PC-3 (cell line): ENCODE data around the gene C19orf25.

Source experiments
- EZH2 ChIP-seq: fragments of 300-600 bp; sonication (generic); IDR thresholded peaks from one replicate; pipeline ENCODE4 v1.6.1; 2017; ENCODE audit warnings: antibody characterized with exemption, mild to moderate bottlenecking, low read length; ENCODE audit not compliant: unreplicated experiment
- EZH2phosphoT487 ChIP-seq: fragments of 300-600 bp; sonication (generic); IDR thresholded peaks from 2 replicates; pipeline ENCODE4 v1.6.1; 2018; ENCODE audit warnings: mild to moderate bottlenecking, antibody characterized with exemption, low read length, borderline replicate concordance
- TF ChIP-seq, protein P1 (sequence below): fragments of 300-600 bp; sonication (generic); conservative IDR thresholded peaks from 2 replicates; pipeline ENCODE4 v1.5.1; 2017; ENCODE audit warnings: antibody characterized with exemption, low read depth, mild to moderate bottlenecking, low read length

DNA sequence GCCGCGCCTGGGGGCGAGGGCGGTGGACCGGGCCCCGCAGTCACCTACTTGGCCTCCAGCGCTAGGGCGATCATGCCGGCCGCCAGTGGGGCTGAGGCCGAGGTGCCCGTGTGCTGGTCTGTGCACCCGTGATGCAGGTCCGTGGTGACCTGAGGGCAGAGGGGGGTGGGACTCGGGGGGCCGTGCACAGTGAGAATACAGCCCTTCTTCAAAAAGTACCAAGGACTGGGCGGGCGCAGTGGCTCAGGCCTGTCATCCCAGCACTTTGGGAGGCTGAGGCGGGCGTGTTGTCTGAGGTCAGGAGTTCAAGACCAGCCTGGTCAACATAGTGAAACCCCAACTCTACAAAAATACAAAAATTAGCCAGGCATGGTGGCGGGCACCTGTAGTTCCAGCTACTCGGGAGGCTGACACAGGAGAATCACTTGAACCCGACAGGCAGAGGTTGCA, 5.0 kb upstream of the C19orf25 start:
- TF ChIP-seq EZH2, result no peak
- TF ChIP-seq, protein P1, sequence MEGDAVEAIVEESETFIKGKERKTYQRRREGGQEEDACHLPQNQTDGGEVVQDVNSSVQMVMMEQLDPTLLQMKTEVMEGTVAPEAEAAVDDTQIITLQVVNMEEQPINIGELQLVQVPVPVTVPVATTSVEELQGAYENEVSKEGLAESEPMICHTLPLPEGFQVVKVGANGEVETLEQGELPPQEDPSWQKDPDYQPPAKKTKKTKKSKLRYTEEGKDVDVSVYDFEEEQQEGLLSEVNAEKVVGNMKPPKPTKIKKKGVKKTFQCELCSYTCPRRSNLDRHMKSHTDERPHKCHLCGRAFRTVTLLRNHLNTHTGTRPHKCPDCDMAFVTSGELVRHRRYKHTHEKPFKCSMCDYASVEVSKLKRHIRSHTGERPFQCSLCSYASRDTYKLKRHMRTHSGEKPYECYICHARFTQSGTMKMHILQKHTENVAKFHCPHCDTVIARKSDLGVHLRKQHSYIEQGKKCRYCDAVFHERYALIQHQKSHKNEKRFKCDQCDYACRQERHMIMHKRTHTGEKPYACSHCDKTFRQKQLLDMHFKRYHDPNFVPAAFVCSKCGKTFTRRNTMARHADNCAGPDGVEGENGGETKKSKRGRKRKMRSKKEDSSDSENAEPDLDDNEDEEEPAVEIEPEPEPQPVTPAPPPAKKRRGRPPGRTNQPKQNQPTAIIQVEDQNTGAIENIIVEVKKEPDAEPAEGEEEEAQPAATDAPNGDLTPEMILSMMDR, result no peak
- TF ChIP-seq EZH2phosphoT487, result no peak
